ENCODE measurements around the gene XG. TPM values are rescaled to one million over a fixed set of nuclear protein-coding genes. Genes with fewer than 3 reads are reported as not detected.

XG gene
- total and polyA plus RNA-seq, 2 of the 8 experiments (the other 6 are each of a cell fraction or from before 2014, with no cell fraction given), result 0.33 to 0.78 TPM

GRCh38 chrX:2837961-2838360, 86.1 kb downstream of the XG start:
- Histone ChIP-seq H2BK12ac (ENCODE audit: low read depth, low read length) (no peak overlapping the region), H3K23me2 (ENCODE audit: low read depth, low read length) (no peaks in the 10 kb centered on the region; the same call in 1 of the 2 replicates), H3K9me3 (ENCODE audit: insufficient read depth in 2 of 2, low read depth in 1 of 2, low read length in 1 of 2) (peaks cover 0 to 3% of the 10 kb centered on the region in 2 experiments; a peak in 1 of 4 replicates), H3K27ac (ENCODE audit: low read depth, low read length) (no peak overlapping the region), H3K18ac (ENCODE audit: extremely low read depth, low read length) (no peak overlapping the region), H2AK5ac (ENCODE audit: low read depth, low read length) (no peak overlapping the region), H3K36me3 (ENCODE audit: control insufficient read depth in 2 of 4, insufficient read depth in 4 of 4, low read length in 3 of 4) (peaks cover 0 to 15% (median 7%) of the 10 kb centered on the region in 4 experiments; a peak in 2 of 8 replicates), H3K4me2 (ENCODE audit: insufficient read depth in 1 of 2, low read depth in 2 of 2, low read length in 2 of 2) (no peak overlapping the region), H4K8ac (ENCODE audit: extremely low read depth, insufficient read depth, low read length) (no peak overlapping the region), H4K20me1 (replicated peaks in 1 of 2; ENCODE audit: control insufficient read depth in 1 of 2, insufficient read depth in 2 of 2, low read length in 2 of 2) (no peaks in the 10 kb centered on the region), H2BK120ac (replicated peaks; ENCODE audit: low read depth, low read length) (no peak overlapping the region), H3K23ac (ENCODE audit: insufficient read length) (no peak overlapping the region), H3K9ac (replicated peaks in 1 of 4; ENCODE audit: extremely low read depth in 1 of 4, low read depth in 3 of 4, low read length in 3 of 4) (no peak overlapping the region), H3K4me3 (ENCODE audit: extremely low read depth in 1 of 4, insufficient read depth in 2 of 4, low read depth in 3 of 4, low read length in 4 of 4) (no peak overlapping the region), H3K4ac (replicated peaks; ENCODE audit: insufficient read length, low read depth, low read length) (no peak overlapping the region), H2BK15ac (ENCODE audit: low read length) (no peak overlapping the region), H3K79me1 (ENCODE audit: low read depth, low read length) (no peaks in the 10 kb centered on the region), H2AFZ (ENCODE audit: low read length) (no peak overlapping the region), H2BK20ac (ENCODE audit: low read length) (no peak overlapping the region), H3K56ac (replicated peaks; ENCODE audit: insufficient read length, low read depth, low read length) (no peak overlapping the region), H3K79me2 (ENCODE audit: control insufficient read depth in 1 of 2, insufficient read depth in 2 of 2, low read length in 2 of 2) (peaks cover 0 to 24% of the 10 kb centered on the region in 2 experiments; a peak in 2 of 4 replicates), H3K4me1 (replicated peaks in 1 of 4; ENCODE audit: control insufficient read depth in 3 of 4, insufficient read depth in 4 of 4, low read length in 3 of 4) (no peaks in the 10 kb centered on the region), H3K14ac (ENCODE audit: insufficient read length) (no peak overlapping the region), H3K27me3 (replicated peaks in 1 of 4; ENCODE audit: control insufficient read depth in 3 of 4, extremely low read depth in 1 of 4, insufficient read depth in 3 of 4, low read length in 3 of 4) (no peaks in the 10 kb centered on the region), H4K5ac (ENCODE audit: insufficient read length, low read depth, low read length) (no peak overlapping the region), H4K91ac (replicated peaks; ENCODE audit: insufficient read length, low read length) (no peak overlapping the region), H2BK5ac (ENCODE audit: low read depth, low read length) (no peak overlapping the region)
- DNase-seq (ENCODE audit: low read depth in 1 of 2, low spot score in 2 of 2), result no peak
- TF ChIP-seq, protein P1, sequence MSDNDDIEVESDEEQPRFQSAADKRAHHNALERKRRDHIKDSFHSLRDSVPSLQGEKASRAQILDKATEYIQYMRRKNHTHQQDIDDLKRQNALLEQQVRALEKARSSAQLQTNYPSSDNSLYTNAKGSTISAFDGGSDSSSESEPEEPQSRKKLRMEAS (IDR thresholded peaks at IDR 0.05), result no peak
- TF ChIP-seq POLR2A (IDR thresholded peaks at IDR 0.05; ENCODE audit: control extremely low read depth in 1 of 2, low read depth in 2 of 2, low read length in 2 of 2), result no peak
- no peak for TF ChIP-seq KDM4A (IDR thresholded peaks at IDR 0.05; ENCODE audit: low read depth, low read length, severe bottlenecking)
- TF ChIP-seq BACH1 (IDR thresholded peaks at IDR 0.05; ENCODE audit: low read length), result no peak
- TF ChIP-seq RXRA (IDR thresholded peaks at IDR 0.05; ENCODE audit: insufficient read depth, low read depth, low read length), result no peak
- TF ChIP-seq ASH2L (IDR thresholded peaks at IDR 0.05; ENCODE audit: low read length), result no peak
- no peak for TF ChIP-seq GABPA (IDR thresholded peaks at IDR 0.05; ENCODE audit: borderline replicate concordance, insufficient read depth, low read length)
- no peak for TF ChIP-seq BCL11A (IDR thresholded peaks at IDR 0.05; ENCODE audit: low read depth in 2 of 2, low read length in 2 of 2)
- no peak for TF ChIP-seq JUND (IDR thresholded peaks at IDR 0.05; ENCODE audit: low read length)
- no peak for TF ChIP-seq NANOG (IDR thresholded peaks at IDR 0.05; ENCODE audit: insufficient read depth, low read depth, low read length, poor library complexity, severe bottlenecking)
- no peak for TF ChIP-seq FOSL1 (IDR thresholded peaks at IDR 0.05; ENCODE audit: insufficient read depth, low read depth, low read length)
- ChIA-PET POLR2A (ENCODE audit: partially characterized antibody) (no interaction called here), CTCF (ENCODE audit: partially characterized antibody) (no interaction called here)
- 95% methylated on average over 2 of the region's 2 CpGs; no CpG with 5 or more reads in 1 of the 2 experiments for WGBS, 2 experiments (ENCODE audit: extremely low coverage in 1 of 2, insufficient coverage in 1 of 2, insufficient read length in 1 of 2, insufficient replicate concordance in 2 of 2, low coverage in 1 of 2, low lambda C conversion rate in 2 of 2, missing lambda C conversion rate in 1 of 2)
- no peak for FAIRE-seq
